ENCODE data around the gene TMEM151B.

DNA sequence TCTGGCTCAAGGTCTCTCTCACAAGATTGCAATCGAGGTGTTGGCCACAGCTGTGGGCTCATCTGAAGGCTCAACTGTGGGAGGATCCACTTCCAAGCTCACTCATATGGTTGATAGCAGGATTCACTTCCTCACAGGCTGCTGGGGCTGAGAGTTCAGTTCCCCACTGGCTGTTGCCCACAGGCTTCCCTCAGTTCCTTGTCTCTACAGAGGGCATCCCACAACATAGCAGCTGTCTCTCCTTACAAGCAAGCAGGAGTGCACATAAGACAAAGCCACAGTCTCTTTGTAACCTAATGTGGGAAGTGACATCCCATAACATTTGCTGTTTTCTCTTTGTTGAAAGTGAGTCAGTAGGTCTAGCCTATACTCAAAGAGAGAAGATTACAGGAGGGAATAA, 86.2 kb downstream of the TMEM151B start:
- TF ChIP-seq, protein P1, sequence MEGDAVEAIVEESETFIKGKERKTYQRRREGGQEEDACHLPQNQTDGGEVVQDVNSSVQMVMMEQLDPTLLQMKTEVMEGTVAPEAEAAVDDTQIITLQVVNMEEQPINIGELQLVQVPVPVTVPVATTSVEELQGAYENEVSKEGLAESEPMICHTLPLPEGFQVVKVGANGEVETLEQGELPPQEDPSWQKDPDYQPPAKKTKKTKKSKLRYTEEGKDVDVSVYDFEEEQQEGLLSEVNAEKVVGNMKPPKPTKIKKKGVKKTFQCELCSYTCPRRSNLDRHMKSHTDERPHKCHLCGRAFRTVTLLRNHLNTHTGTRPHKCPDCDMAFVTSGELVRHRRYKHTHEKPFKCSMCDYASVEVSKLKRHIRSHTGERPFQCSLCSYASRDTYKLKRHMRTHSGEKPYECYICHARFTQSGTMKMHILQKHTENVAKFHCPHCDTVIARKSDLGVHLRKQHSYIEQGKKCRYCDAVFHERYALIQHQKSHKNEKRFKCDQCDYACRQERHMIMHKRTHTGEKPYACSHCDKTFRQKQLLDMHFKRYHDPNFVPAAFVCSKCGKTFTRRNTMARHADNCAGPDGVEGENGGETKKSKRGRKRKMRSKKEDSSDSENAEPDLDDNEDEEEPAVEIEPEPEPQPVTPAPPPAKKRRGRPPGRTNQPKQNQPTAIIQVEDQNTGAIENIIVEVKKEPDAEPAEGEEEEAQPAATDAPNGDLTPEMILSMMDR (IDR thresholded peaks at IDR 0.05 in 4 of 5, conservative IDR thresholded peaks at IDR 0.05 in 1 of 5) = no peak
- no peak for TF ChIP-seq POLR2A (IDR thresholded peaks at IDR 0.05)
